Measurements from ENCODE around the gene LGR5. TPM values are rescaled to one million over a fixed set of nuclear protein-coding genes. Genes with fewer than 3 reads are reported as not detected.

LGR5 gene
- polyA plus RNA-seq, 1 donor = 71.9 TPM

GRCh38 chr12:71436696-71437095, 2.9 kb upstream of the LGR5 start:
- H3K4me3 ChIP-seq (ENCODE audit: low read length) = no peak overlapping the region
- no peaks in the 10 kb centered on the region for H3K36me3 ChIP-seq (ENCODE audit: control insufficient read depth, insufficient read depth, low read length)
- H3K9me3 ChIP-seq (ENCODE audit: control insufficient read depth, low read depth, low read length) = peaks cover 8% of the 10 kb centered on the region
- no peak for DNase-seq
- H3K27me3 ChIP-seq (ENCODE audit: control insufficient read depth, insufficient read depth, low read length) = peaks cover 20% of the 10 kb centered on the region
- H3K27ac ChIP-seq (ENCODE audit: low read length) = no peak overlapping the region
- no peaks in the 10 kb centered on the region for H3K4me1 ChIP-seq (ENCODE audit: control insufficient read depth, insufficient read depth, low read length)

- peak overlapping the region; percentile 52 for H3K27ac ChIP-seq (ENCODE audit: low read length)
- peak in 1 of 2 donors; percentile 74 for DNase-seq
- H3K9me3 ChIP-seq (ENCODE audit: control insufficient read depth, low read depth, low read length) = peaks cover 8% of the 10 kb centered on the region
- peaks cover 22% of the 10 kb centered on the region for H3K27me3 ChIP-seq (ENCODE audit: control insufficient read depth, insufficient read depth, low read length)
- no peaks in the 10 kb centered on the region for H3K36me3 ChIP-seq (ENCODE audit: control insufficient read depth, insufficient read depth, low read length)
- peak overlapping the region; percentile 53 for H3K4me3 ChIP-seq (ENCODE audit: low read length)
- no peaks in the 10 kb centered on the region for H3K4me1 ChIP-seq (ENCODE audit: control insufficient read depth, insufficient read depth, low read length)
- 0% methylated on average over 2 of the region's 17 CpGs for WGBS (ENCODE audit: insufficient coverage, low lambda C conversion rate)
These were observed 782 bp upstream of the LGR5 start for GRCh38 chr12:71438670-71439361.

GRCh38 chr12:71439362-71439612, 311 bp upstream of the LGR5 start:
- Histone ChIP-seq H3K4me3 (ENCODE audit: low read length) (peak overlapping the region; percentile 53), H3K4me1 (ENCODE audit: control insufficient read depth, insufficient read depth, low read length) (no peaks in the 10 kb centered on the region), H3K9me3 (ENCODE audit: control insufficient read depth, low read depth, low read length) (peaks cover 8% of the 10 kb centered on the region), H3K27me3 (ENCODE audit: control insufficient read depth, insufficient read depth, low read length) (peaks cover 22% of the 10 kb centered on the region), H3K36me3 (ENCODE audit: control insufficient read depth, insufficient read depth, low read length) (no peaks in the 10 kb centered on the region), H3K27ac (ENCODE audit: low read length) (peak overlapping the region; percentile 52)
- no peak for DNase-seq
- no CpG with 5 or more reads among the region's 17 CpGs for WGBS (ENCODE audit: insufficient coverage, low lambda C conversion rate)

GRCh38 chr12:71440345-71440762, 756 bp downstream of the LGR5 start:
- 0% methylated on average over 1 of the region's 27 CpGs for WGBS (ENCODE audit: insufficient coverage, low lambda C conversion rate)
- DNase-seq = peak in 1 of 2 donors; percentile 57
- H3K4me1 ChIP-seq (ENCODE audit: control insufficient read depth, insufficient read depth, low read length) = no peaks in the 10 kb centered on the region
- no peaks in the 10 kb centered on the region for H3K36me3 ChIP-seq (ENCODE audit: control insufficient read depth, insufficient read depth, low read length)
- peak overlapping the region; percentile 53 for H3K4me3 ChIP-seq (ENCODE audit: low read length)
- peaks cover 22% of the 10 kb centered on the region for H3K27me3 ChIP-seq (ENCODE audit: control insufficient read depth, insufficient read depth, low read length)
- H3K9me3 ChIP-seq (ENCODE audit: control insufficient read depth, low read depth, low read length) = peaks cover 8% of the 10 kb centered on the region
- H3K27ac ChIP-seq (ENCODE audit: low read length) = peak overlapping the region; percentile 51

- 0% methylated on average over 3 of the region's 26 CpGs for WGBS (ENCODE audit: insufficient coverage, low lambda C conversion rate)
- Histone ChIP-seq H3K9me3 (ENCODE audit: control insufficient read depth, low read depth, low read length) (peaks cover 8% of the 10 kb centered on the region), H3K36me3 (ENCODE audit: control insufficient read depth, insufficient read depth, low read length) (no peaks in the 10 kb centered on the region), H3K4me3 (ENCODE audit: low read length) (peak overlapping the region; percentile 53), H3K27me3 (ENCODE audit: control insufficient read depth, insufficient read depth, low read length) (peaks cover 22% of the 10 kb centered on the region), H3K4me1 (ENCODE audit: control insufficient read depth, insufficient read depth, low read length) (no peaks in the 10 kb centered on the region), H3K27ac (ENCODE audit: low read length) (peak overlapping the region; percentile 51)
- DNase-seq = peak in 1 of 2 donors; percentile 71
These were observed 1.5 kb downstream of the LGR5 start for GRCh38 chr12:71440763-71441748.

GRCh38 chr12:71441836-71442566, 2.4 kb downstream of the LGR5 start:
- Histone ChIP-seq H3K4me1 (ENCODE audit: control insufficient read depth, insufficient read depth, low read length) (no peaks in the 10 kb centered on the region), H3K27me3 (ENCODE audit: control insufficient read depth, insufficient read depth, low read length) (peaks cover 22% of the 10 kb centered on the region), H3K4me3 (ENCODE audit: low read length) (peak overlapping the region; percentile 53), H3K27ac (ENCODE audit: low read length) (no peak overlapping the region), H3K9me3 (ENCODE audit: control insufficient read depth, low read depth, low read length) (no peaks in the 10 kb centered on the region), H3K36me3 (ENCODE audit: control insufficient read depth, insufficient read depth, low read length) (no peaks in the 10 kb centered on the region)
- no CpG with 5 or more reads among the region's 4 CpGs for WGBS (ENCODE audit: insufficient coverage, low lambda C conversion rate)
- peak in 1 of 2 donors; percentile 34 for DNase-seq

- no peaks in the 10 kb centered on the region for H3K9me3 ChIP-seq (ENCODE audit: control insufficient read depth, low read depth, low read length)
- WGBS (ENCODE audit: insufficient coverage, low lambda C conversion rate) = no CpG with 5 or more reads among the region's 1 CpG
- no peak overlapping the region for H3K27ac ChIP-seq (ENCODE audit: low read length)
- peak overlapping the region; percentile 53 for H3K4me3 ChIP-seq (ENCODE audit: low read length)
- no peak for DNase-seq
- H3K27me3 ChIP-seq (ENCODE audit: control insufficient read depth, insufficient read depth, low read length) = peaks cover 22% of the 10 kb centered on the region
- H3K4me1 ChIP-seq (ENCODE audit: control insufficient read depth, insufficient read depth, low read length) = no peaks in the 10 kb centered on the region
- H3K36me3 ChIP-seq (ENCODE audit: control insufficient read depth, insufficient read depth, low read length) = peaks cover under 1% of the 10 kb centered on the region
These were observed 3.0 kb downstream of the LGR5 start for GRCh38 chr12:71442567-71442931.

- H3K27ac ChIP-seq (ENCODE audit: low read length) = no peak overlapping the region
- peaks cover 15% of the 10 kb centered on the region for H3K27me3 ChIP-seq (ENCODE audit: control insufficient read depth, insufficient read depth, low read length)
- H3K4me1 ChIP-seq (ENCODE audit: control insufficient read depth, insufficient read depth, low read length) = no peaks in the 10 kb centered on the region
- H3K9me3 ChIP-seq (ENCODE audit: control insufficient read depth, low read depth, low read length) = no peaks in the 10 kb centered on the region
- H3K4me3 ChIP-seq (ENCODE audit: low read length) = peak overlapping the region; percentile 0
- WGBS (ENCODE audit: insufficient coverage, low lambda C conversion rate) = no CpG with 5 or more reads among the region's 1 CpG
- DNase-seq = no peak
- H3K36me3 ChIP-seq (ENCODE audit: control insufficient read depth, insufficient read depth, low read length) = peaks cover 2% of the 10 kb centered on the region
These were observed 5.5 kb downstream of the LGR5 start for GRCh38 chr12:71445071-71445470.

GRCh38 chr12:71447691-71448132, 8.1 kb downstream of the LGR5 start:
- DNase-seq = peak in 1 of 2 donors; percentile 38
- no peaks in the 10 kb centered on the region for H3K4me1 ChIP-seq (ENCODE audit: control insufficient read depth, insufficient read depth, low read length)
- no peaks in the 10 kb centered on the region for H3K9me3 ChIP-seq (ENCODE audit: control insufficient read depth, low read depth, low read length)
- H3K4me3 ChIP-seq (ENCODE audit: low read length) = no peak overlapping the region
- H3K36me3 ChIP-seq (ENCODE audit: control insufficient read depth, insufficient read depth, low read length) = peaks cover 7% of the 10 kb centered on the region
- H3K27me3 ChIP-seq (ENCODE audit: control insufficient read depth, insufficient read depth, low read length) = no peaks in the 10 kb centered on the region
- 60% methylated on average over 1 of the region's 9 CpGs for WGBS (ENCODE audit: insufficient coverage, low lambda C conversion rate)
- no peak overlapping the region for H3K27ac ChIP-seq (ENCODE audit: low read length)

- H3K27me3 ChIP-seq (ENCODE audit: control insufficient read depth, insufficient read depth, low read length) = no peaks in the 10 kb centered on the region
These were observed 8.6 kb downstream of the LGR5 start for GRCh38 chr12:71448150-71448581.

More at GRCh38 chr12:71448150-71448581, 8.6 kb downstream of the LGR5 start:
- peaks cover 7% of the 10 kb centered on the region for H3K36me3 ChIP-seq (ENCODE audit: control insufficient read depth, insufficient read depth, low read length)
- no peak for DNase-seq
- H3K4me1 ChIP-seq (ENCODE audit: control insufficient read depth, insufficient read depth, low read length) = no peaks in the 10 kb centered on the region
- WGBS (ENCODE audit: insufficient coverage, low lambda C conversion rate) = no CpG with 5 or more reads among the region's 3 CpGs
- no peak overlapping the region for H3K27ac ChIP-seq (ENCODE audit: low read length)
- H3K4me3 ChIP-seq (ENCODE audit: low read length) = no peak overlapping the region
- H3K9me3 ChIP-seq (ENCODE audit: control insufficient read depth, low read depth, low read length) = no peaks in the 10 kb centered on the region
